NCI-H2081 (cell line): Measurements from ENCODE around the gene CFAP70.
"Not testable (repeated sequence)": the region's sequence is repeated elsewhere in the genome, so short reads cannot be mapped to it uniquely, and the experiment has no call there.

Experiments
- DNase-seq, 2 experiments: peaks; one replicate each; lab custom pipeline; 2025; lab: John Stamatoyannopoulos, UW

The CFAP70 gene

GRCh38 chr10:73358331-73359279 lies at the start of gene CFAP70:
TSS of gene CFAP70 (minus strand) at chr10:73358864. CDS start at chr10:73354796, 4,068 bp downstream.
- DNase-seq: peak; percentile 94 to 95

- no peak for DNase-seq
Measured at GRCh38 chr10:73408061-73408460, 49.4 kb upstream of the CFAP70 start.

- DNase-seq: no peak
Measured at GRCh38 chr10:73407495-73407894, 48.8 kb upstream of the CFAP70 start.

GRCh38 chr10:73406846-73407245 lies 48.2 kb upstream of the CFAP70 start:
- DNase-seq: no peak

GRCh38 chr10:73405556-73405955 lies 46.9 kb upstream of the CFAP70 start:
- DNase-seq: no peak

GRCh38 chr10:73404690-73405089 lies 46.0 kb upstream of the CFAP70 start:
- DNase-seq: no peak

- no peak for DNase-seq
Measured at GRCh38 chr10:73401636-73402035, 43.0 kb upstream of the CFAP70 start.

GRCh38 chr10:73399063-73399462 lies 40.4 kb upstream of the CFAP70 start:
- no peak for DNase-seq

- no peak for DNase-seq
Measured at GRCh38 chr10:73398024-73398423, 39.4 kb upstream of the CFAP70 start.

- DNase-seq: not testable (repeated sequence)
Measured at GRCh38 chr10:73394325-73394724, 35.7 kb upstream of the CFAP70 start.

- no peak for DNase-seq
Measured at GRCh38 chr10:73388228-73388627, 29.6 kb upstream of the CFAP70 start.

GRCh38 chr10:73386583-73386982 lies 27.9 kb upstream of the CFAP70 start:
- no peak for DNase-seq

- DNase-seq: no peak
Measured at GRCh38 chr10:73379064-73379748, 20.5 kb upstream of the CFAP70 start.

- no peak for DNase-seq
Measured at GRCh38 chr10:73376679-73377078, 18.0 kb upstream of the CFAP70 start.

- no peak for DNase-seq
Measured at GRCh38 chr10:73368238-73368637, 9.6 kb upstream of the CFAP70 start.

GRCh38 chr10:73366381-73367298 lies 8.0 kb upstream of the CFAP70 start:
- DNase-seq: no peak

- no peak for DNase-seq
Measured at GRCh38 chr10:73364964-73365363, 6.3 kb upstream of the CFAP70 start.

GRCh38 chr10:73359492-73359891 lies 828 bp upstream of the CFAP70 start:
- no peak for DNase-seq

- no peak for DNase-seq
Measured at GRCh38 chr10:73357821-73358220, 843 bp downstream of the CFAP70 start.

- no peak for DNase-seq
Measured at GRCh38 chr10:73357166-73357565, 1.5 kb downstream of the CFAP70 start.

GRCh38 chr10:73344269-73344668 lies 14.4 kb downstream of the CFAP70 start:
- no peak for DNase-seq

- DNase-seq: no peak
Measured at GRCh38 chr10:73340121-73340520, 18.5 kb downstream of the CFAP70 start.
